Chondrocyte (in vitro differentiated cells): ENCODE data around the gene MYO5B. TPM values are rescaled to one million over a fixed set of nuclear protein-coding genes. Genes with fewer than 3 reads are reported as not detected.

Experiments
- DNase-seq: peaks from one replicate; pipeline ENCODE4 v3.0.0; 2021; ENCODE audit warnings: mixed read lengths, low spot score
- H3K27ac Mint-ChIP-seq: one replicate; pipeline ENCODE4 v1.8.0; 2021; ENCODE audit warnings: mild to moderate bottlenecking, moderate library complexity, mixed read lengths; ENCODE audit not compliant: unreplicated experiment
- H3K27me3 Mint-ChIP-seq: 2 replicates; pipeline ENCODE4 v1.8.0; 2021; ENCODE audit warnings: low read depth, mixed read lengths
- H3K36me3 Mint-ChIP-seq: 2 replicates; pipeline ENCODE4 v1.8.0; 2021; ENCODE audit warnings: low read depth, mixed read lengths
- H3K4me1 Mint-ChIP-seq: 2 replicates; pipeline ENCODE4 v1.8.0; 2021; ENCODE audit warnings: low read depth, mild to moderate bottlenecking, mixed read lengths
- H3K4me3 Mint-ChIP-seq: one replicate; pipeline ENCODE4 v1.8.0; 2021; ENCODE audit warnings: mild to moderate bottlenecking, moderate library complexity, mixed read lengths; ENCODE audit not compliant: unreplicated experiment
- H3K9me3 Mint-ChIP-seq: 2 replicates; pipeline ENCODE4 v1.8.0; 2021; ENCODE audit warnings: low read depth, mixed read lengths
- CTCF ChIP-seq: fragments of 200-600 bp; sonication (generic); IDR thresholded peaks from 2 replicates; pipeline ENCODE4 v1.5.0; 2021; ENCODE audit warnings: antibody characterized with exemption, mild to moderate bottlenecking, moderate library complexity
- total RNA-seq: library from RNA; stranded (reverse); gene quantifications from 3 replicates; pipeline ENCODE4 v1.2.1, GENCODE V29; 2021

Gene MYO5B
- total RNA-seq, 1 donor from 2014 or later = 0.97 TPM

- no peak overlapping the region for H3K4me3 Mint-ChIP-seq
- no peak overlapping the region for H3K27ac Mint-ChIP-seq
- DNase-seq = no peak
- H3K4me1 Mint-ChIP-seq = no peaks in the 10 kb centered on the region
- TF ChIP-seq CTCF = no peak
- no peaks in the 10 kb centered on the region for H3K36me3 Mint-ChIP-seq
- H3K27me3 Mint-ChIP-seq = peaks cover 47% of the 10 kb centered on the region
- H3K9me3 Mint-ChIP-seq = no peaks in the 10 kb centered on the region
Observed at GRCh38 chr18:50179465-50179864, 15.5 kb downstream of the MYO5B start.

GRCh38 chr18:50177294-50177992 lies 17.5 kb downstream of the MYO5B start:
- no peaks in the 10 kb centered on the region for H3K4me1 Mint-ChIP-seq
- H3K9me3 Mint-ChIP-seq = no peaks in the 10 kb centered on the region
- H3K4me3 Mint-ChIP-seq = no peak overlapping the region
- no peak for TF ChIP-seq CTCF
- H3K27ac Mint-ChIP-seq = no peak overlapping the region
- H3K36me3 Mint-ChIP-seq = no peaks in the 10 kb centered on the region
- DNase-seq = no peak
- peaks cover 52% of the 10 kb centered on the region for H3K27me3 Mint-ChIP-seq

GRCh38 chr18:50172367-50172766 lies 22.6 kb downstream of the MYO5B start:
- no peak overlapping the region for H3K4me3 Mint-ChIP-seq
- no peak overlapping the region for H3K27ac Mint-ChIP-seq
- no peak for TF ChIP-seq CTCF
- H3K4me1 Mint-ChIP-seq = no peaks in the 10 kb centered on the region
- no peaks in the 10 kb centered on the region for H3K9me3 Mint-ChIP-seq
- peaks cover 29% of the 10 kb centered on the region for H3K27me3 Mint-ChIP-seq
- DNase-seq = no peak
- H3K36me3 Mint-ChIP-seq = no peaks in the 10 kb centered on the region

- H3K4me1 Mint-ChIP-seq = no peaks in the 10 kb centered on the region
- TF ChIP-seq CTCF = no peak
- H3K36me3 Mint-ChIP-seq = no peaks in the 10 kb centered on the region
- H3K4me3 Mint-ChIP-seq = no peak overlapping the region
- H3K9me3 Mint-ChIP-seq = no peaks in the 10 kb centered on the region
- peaks cover 22% of the 10 kb centered on the region for H3K27me3 Mint-ChIP-seq
- no peak overlapping the region for H3K27ac Mint-ChIP-seq
- no peak for DNase-seq
Observed at GRCh38 chr18:50171406-50171805, 23.5 kb downstream of the MYO5B start.

- H3K4me3 Mint-ChIP-seq = no peak overlapping the region
- peaks cover 23% of the 10 kb centered on the region for H3K27me3 Mint-ChIP-seq
- H3K36me3 Mint-ChIP-seq = no peaks in the 10 kb centered on the region
- H3K27ac Mint-ChIP-seq = no peak overlapping the region
- no peaks in the 10 kb centered on the region for H3K4me1 Mint-ChIP-seq
- TF ChIP-seq CTCF = no peak
- DNase-seq = no peak
- H3K9me3 Mint-ChIP-seq = no peaks in the 10 kb centered on the region
Observed at GRCh38 chr18:50170004-50170403, 24.9 kb downstream of the MYO5B start.
